ENCODE measurements around the gene NIPSNAP2.
"Not testable (repeated sequence)": the region's sequence is repeated elsewhere in the genome, so short reads cannot be mapped to it uniquely, and the experiment has no call there.

DNA sequence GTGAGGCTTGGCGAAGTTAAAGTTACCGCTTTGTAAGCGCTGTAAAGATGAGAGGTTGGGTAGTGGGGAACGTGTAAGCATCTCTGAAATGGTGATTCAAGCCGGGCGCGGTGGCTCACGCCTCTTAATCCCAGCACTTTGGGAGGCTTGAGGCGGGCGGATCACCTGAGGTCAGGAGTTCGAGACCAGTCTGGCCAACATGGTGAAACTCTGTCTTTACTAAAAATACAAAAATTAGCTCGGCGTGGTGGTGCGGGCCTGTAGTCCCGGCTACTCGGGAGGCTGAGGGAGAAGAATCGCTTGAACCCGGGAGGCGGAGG is 12.1 kb upstream of the NIPSNAP2 start:
- TF ChIP-seq, protein P1, sequence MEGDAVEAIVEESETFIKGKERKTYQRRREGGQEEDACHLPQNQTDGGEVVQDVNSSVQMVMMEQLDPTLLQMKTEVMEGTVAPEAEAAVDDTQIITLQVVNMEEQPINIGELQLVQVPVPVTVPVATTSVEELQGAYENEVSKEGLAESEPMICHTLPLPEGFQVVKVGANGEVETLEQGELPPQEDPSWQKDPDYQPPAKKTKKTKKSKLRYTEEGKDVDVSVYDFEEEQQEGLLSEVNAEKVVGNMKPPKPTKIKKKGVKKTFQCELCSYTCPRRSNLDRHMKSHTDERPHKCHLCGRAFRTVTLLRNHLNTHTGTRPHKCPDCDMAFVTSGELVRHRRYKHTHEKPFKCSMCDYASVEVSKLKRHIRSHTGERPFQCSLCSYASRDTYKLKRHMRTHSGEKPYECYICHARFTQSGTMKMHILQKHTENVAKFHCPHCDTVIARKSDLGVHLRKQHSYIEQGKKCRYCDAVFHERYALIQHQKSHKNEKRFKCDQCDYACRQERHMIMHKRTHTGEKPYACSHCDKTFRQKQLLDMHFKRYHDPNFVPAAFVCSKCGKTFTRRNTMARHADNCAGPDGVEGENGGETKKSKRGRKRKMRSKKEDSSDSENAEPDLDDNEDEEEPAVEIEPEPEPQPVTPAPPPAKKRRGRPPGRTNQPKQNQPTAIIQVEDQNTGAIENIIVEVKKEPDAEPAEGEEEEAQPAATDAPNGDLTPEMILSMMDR (IDR thresholded peaks at IDR 0.05), result not testable (repeated sequence)
- TF ChIP-seq POLR2A (IDR thresholded peaks at IDR 0.05), result not testable (repeated sequence)
